Panc1 (cell line): ENCODE data around the gene TM9SF4. TPM values are rescaled to one million over a fixed set of nuclear protein-coding genes. Genes with fewer than 3 reads are reported as not detected.

ENCODE experiments used
- ATAC-seq: fragments of 200-7000 bp; cut with Tn5 transposase; 2 replicates; pipeline ENCODE4 v1.9.1; 2020; ENCODE audit warnings: mild to moderate bottlenecking, moderate library complexity
- BruUV-seq: library from RNA; stranded (reverse); fragments of 400-500 nt; replicated peaks from 2 replicates; lab custom pipeline; 2021; lab: Mats Ljungman, UMichigan
- CTCF ChIA-PET: fragments of 300-600 bp; sonication (Branson Sonifier 250); formaldehyde crosslinking; loops from one replicate; lab custom pipeline; 2022; ENCODE audit warnings: antibody characterized with exemption; lab: Charles Lee
- POLR2A ChIA-PET: fragments of 300-600 bp; sonication (Branson Sonifier 250); formaldehyde crosslinking; loops from one replicate; lab custom pipeline; 2022; ENCODE audit warnings: antibody characterized with exemption; lab: Charles Lee
- DNase-seq: peaks from one replicate; pipeline ENCODE4 v3.0.0-alpha.2; 2010; ENCODE audit warnings: low read depth, low spot score
- H3K27ac ChIP-seq: 2 replicates; pipeline ENCODE4 v1.5.1; 2011; ENCODE audit warnings: mild to moderate bottlenecking, low read length, inconsistent platforms
- H3K27me3 ChIP-seq: fragments of 200-500 bp; sonication (Bioruptor generic); 2 replicates; pipeline ENCODE4 v1.6.0; 2014; ENCODE audit warnings: low read length, inconsistent platforms; ENCODE audit not compliant: control insufficient read depth, insufficient read depth
- H3K36me3 ChIP-seq: fragments of 200-500 bp; sonication (Bioruptor generic); 2 replicates; pipeline ENCODE4 v1.5.1; 2014; ENCODE audit warnings: inconsistent platforms, mild to moderate bottlenecking, low read length, moderate library complexity; ENCODE audit not compliant: control insufficient read depth, insufficient read depth
- H3K4me1 ChIP-seq: 2 replicates; pipeline ENCODE4 v1.5.1; 2011; ENCODE audit warnings: inconsistent platforms, mild to moderate bottlenecking, low read length, moderate library complexity; ENCODE audit not compliant: control insufficient read depth, insufficient read depth
- H3K4me3 ChIP-seq, 2 experiments: 2 replicates each; pipeline ENCODE4 v1.5.1; 2011 to 2012; ENCODE audit warnings: low read depth in 2 of 2, low read length in 2 of 2, mild to moderate bottlenecking in 2 of 2, inconsistent platforms in 1 of 2, moderate library complexity in 1 of 2
- H3K9me3 ChIP-seq: fragments of 200-500 bp; sonication (Bioruptor generic); 2 replicates; pipeline ENCODE4 v1.5.1; 2014; ENCODE audit warnings: low read depth, mild to moderate bottlenecking, inconsistent platforms, low read length, moderate library complexity; ENCODE audit not compliant: control insufficient read depth, insufficient read depth
- POLR2AphosphoS5 ChIP-seq: IDR thresholded peaks from 2 replicates; pipeline ENCODE4 v1.6.1; 2012; ENCODE audit warnings: mild to moderate bottlenecking, low read depth, low read length, moderate library complexity
- SIN3A ChIP-seq: IDR thresholded peaks from 2 replicates; pipeline ENCODE4 v1.6.1; 2012; ENCODE audit warnings: low read depth, mild to moderate bottlenecking, low read length, moderate library complexity, borderline replicate concordance; ENCODE audit not compliant: insufficient read depth
- TCF7L2 ChIP-seq: IDR thresholded peaks from 2 replicates; pipeline ENCODE4 v1.6.1; 2011; ENCODE audit warnings: mild to moderate bottlenecking, low read depth, low read length, inconsistent platforms
- in situ Hi-C: cut with HindIII; loops from 2 replicates; pipeline ENCODE4 v1.10.0; 2016; ENCODE audit warnings: low sequenced_read_pairs, low pct_unique_long_range_greater_than_20kb
- intact Hi-C: fragments of 100-400 bp; cut with micrococcal nuclease; formaldehyde crosslinking; loops from one replicate; pipeline ENCODE4 v1.10.0; 2022; ENCODE audit not compliant: unreplicated experiment
- total RNA-seq: library from RNA; stranded (reverse); gene quantifications from one replicate; pipeline ENCODE4 v1.2.1, GENCODE V29; 2021; ENCODE audit not compliant: unreplicated experiment
- TF ChIP-seq, protein P1 (sequence below), 2 experiments: IDR thresholded peaks; 2 replicates each; pipeline ENCODE4 v1.6.1; 2011 to 2012; ENCODE audit warnings: low read depth in 2 of 2, control low read depth in 1 of 2, low read length in 1 of 2, mild to moderate bottlenecking in 1 of 2, moderate library complexity in 1 of 2; ENCODE audit not compliant: insufficient read depth in 1 of 2
- TF ChIP-seq, protein P2 (sequence below): fragments of 450-650 bp; IDR thresholded peaks from 2 replicates; pipeline ENCODE4 v1.5.1; 2017; ENCODE audit warnings: mild to moderate bottlenecking

Gene TM9SF4
- total RNA-seq, 1 experiment from 2014 or later, result 180 TPM

DNA sequence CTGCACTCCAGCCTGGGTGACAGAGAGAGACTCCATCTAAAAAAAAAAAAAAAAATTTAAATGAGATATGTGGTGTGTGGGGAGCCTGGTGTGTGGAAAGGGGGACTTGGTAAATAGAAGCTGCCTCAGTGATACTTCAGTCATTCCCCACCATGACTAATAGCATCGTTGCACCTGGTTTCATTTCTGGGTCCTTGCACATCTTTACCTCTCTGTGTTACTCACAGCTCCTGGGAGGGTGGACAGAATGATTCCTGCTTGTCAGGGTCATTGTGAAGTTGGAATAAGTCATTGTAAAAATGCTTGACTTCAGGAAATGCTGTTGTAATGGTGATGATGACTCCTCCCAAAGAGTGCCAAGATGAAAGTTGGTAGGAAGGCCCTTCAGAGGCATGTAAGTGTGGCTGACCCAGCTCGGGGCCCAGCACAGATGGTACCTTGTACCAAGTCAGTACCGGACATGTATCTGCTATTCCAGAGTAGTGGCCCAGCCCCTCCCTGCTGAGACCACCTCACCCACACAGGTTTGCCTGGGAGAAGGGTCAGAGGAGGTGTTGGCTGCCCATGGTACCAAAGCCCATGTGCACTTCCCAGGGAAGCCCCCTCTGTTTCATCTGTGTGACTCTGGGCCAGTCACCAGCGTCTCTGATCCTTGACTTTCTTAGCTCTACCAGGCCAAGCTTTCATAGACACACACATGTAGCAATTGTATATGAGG lies 49.6 kb downstream of the TM9SF4 start:
- intact Hi-C loops, result no loop called here
- no peak for DNase-seq
- CTCF ChIA-PET, result interaction anchor here (0.6 to 1.3 kb wide), 2 partner anchors 126 to 378 kb away, joined by 3 to 5 read pairs; no protein-coding TSS in a partner anchor

DNA sequence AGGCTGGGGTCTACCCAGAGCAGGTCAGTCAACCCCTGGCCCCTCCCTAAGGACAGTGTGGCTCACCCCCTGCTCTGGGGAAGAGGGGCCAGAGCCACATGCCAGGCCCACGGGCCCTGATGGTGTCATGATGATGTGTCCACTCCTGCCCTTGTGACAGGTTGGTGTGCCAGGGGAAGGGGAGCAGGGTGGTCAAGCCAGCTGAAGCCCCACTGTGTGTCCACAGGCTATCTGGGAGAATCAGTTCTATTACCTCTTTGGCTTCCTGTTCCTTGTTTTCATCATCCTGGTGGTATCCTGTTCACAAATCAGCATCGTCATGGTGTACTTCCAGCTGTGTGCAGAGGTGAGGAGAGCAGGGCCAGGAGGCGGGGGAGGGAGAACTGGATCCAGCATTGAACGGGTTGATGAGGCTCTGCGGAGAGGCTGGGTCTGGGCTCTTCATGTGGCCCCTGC lies 50.3 kb downstream of the TM9SF4 start:
- BruUV-seq, result no TSS peak
- Histone ChIP-seq H3K27ac (no peak overlapping the region), H3K27me3 (no peaks in the 10 kb centered on the region), H3K9me3 (no peaks in the 10 kb centered on the region), H3K4me1 (peaks cover 8% of the 10 kb centered on the region), H3K4me3 (no peak overlapping the region), H3K36me3 (peaks cover 41% of the 10 kb centered on the region)
- ChIA-PET POLR2A (no interaction called here), CTCF (interaction anchor here (1.3 kb wide), 1 partner anchor 378 kb away, joined by 3 read pairs; no protein-coding TSS in a partner anchor)
- DNase-seq (no peak), ATAC-seq (no peak)
- in situ Hi-C loops (no loop called here), intact Hi-C loops (no loop called here)
- TF ChIP-seq, protein P1, sequence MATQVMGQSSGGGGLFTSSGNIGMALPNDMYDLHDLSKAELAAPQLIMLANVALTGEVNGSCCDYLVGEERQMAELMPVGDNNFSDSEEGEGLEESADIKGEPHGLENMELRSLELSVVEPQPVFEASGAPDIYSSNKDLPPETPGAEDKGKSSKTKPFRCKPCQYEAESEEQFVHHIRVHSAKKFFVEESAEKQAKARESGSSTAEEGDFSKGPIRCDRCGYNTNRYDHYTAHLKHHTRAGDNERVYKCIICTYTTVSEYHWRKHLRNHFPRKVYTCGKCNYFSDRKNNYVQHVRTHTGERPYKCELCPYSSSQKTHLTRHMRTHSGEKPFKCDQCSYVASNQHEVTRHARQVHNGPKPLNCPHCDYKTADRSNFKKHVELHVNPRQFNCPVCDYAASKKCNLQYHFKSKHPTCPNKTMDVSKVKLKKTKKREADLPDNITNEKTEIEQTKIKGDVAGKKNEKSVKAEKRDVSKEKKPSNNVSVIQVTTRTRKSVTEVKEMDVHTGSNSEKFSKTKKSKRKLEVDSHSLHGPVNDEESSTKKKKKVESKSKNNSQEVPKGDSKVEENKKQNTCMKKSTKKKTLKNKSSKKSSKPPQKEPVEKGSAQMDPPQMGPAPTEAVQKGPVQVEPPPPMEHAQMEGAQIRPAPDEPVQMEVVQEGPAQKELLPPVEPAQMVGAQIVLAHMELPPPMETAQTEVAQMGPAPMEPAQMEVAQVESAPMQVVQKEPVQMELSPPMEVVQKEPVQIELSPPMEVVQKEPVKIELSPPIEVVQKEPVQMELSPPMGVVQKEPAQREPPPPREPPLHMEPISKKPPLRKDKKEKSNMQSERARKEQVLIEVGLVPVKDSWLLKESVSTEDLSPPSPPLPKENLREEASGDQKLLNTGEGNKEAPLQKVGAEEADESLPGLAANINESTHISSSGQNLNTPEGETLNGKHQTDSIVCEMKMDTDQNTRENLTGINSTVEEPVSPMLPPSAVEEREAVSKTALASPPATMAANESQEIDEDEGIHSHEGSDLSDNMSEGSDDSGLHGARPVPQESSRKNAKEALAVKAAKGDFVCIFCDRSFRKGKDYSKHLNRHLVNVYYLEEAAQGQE (IDR thresholded peaks at IDR 0.05; ENCODE audit: insufficient read depth in 1 of 2, low read depth in 2 of 2, low read length in 1 of 2), result no peak
- TF ChIP-seq SIN3A, result no peak
- no peak for TF ChIP-seq POLR2AphosphoS5

More for the DNA sequence above, 49.6 kb downstream of the TM9SF4 start:
- in situ Hi-C loops, result no loop called here
- Histone ChIP-seq H3K9me3 (no peaks in the 10 kb centered on the region), H3K27me3 (no peaks in the 10 kb centered on the region), H3K36me3 (peaks cover 40% of the 10 kb centered on the region), H3K27ac (no peak overlapping the region), H3K4me1 (peaks cover 8% of the 10 kb centered on the region), H3K4me3 (no peak overlapping the region)
- TF ChIP-seq, protein P1 (IDR thresholded peaks at IDR 0.05; ENCODE audit: insufficient read depth in 1 of 2, low read depth in 2 of 2, low read length in 1 of 2), result no peak
- TF ChIP-seq SIN3A (no peak), POLR2AphosphoS5 (no peak; the same call in 1 of the 2 replicates), TCF7L2 (no peak)
- TF ChIP-seq, protein P2, sequence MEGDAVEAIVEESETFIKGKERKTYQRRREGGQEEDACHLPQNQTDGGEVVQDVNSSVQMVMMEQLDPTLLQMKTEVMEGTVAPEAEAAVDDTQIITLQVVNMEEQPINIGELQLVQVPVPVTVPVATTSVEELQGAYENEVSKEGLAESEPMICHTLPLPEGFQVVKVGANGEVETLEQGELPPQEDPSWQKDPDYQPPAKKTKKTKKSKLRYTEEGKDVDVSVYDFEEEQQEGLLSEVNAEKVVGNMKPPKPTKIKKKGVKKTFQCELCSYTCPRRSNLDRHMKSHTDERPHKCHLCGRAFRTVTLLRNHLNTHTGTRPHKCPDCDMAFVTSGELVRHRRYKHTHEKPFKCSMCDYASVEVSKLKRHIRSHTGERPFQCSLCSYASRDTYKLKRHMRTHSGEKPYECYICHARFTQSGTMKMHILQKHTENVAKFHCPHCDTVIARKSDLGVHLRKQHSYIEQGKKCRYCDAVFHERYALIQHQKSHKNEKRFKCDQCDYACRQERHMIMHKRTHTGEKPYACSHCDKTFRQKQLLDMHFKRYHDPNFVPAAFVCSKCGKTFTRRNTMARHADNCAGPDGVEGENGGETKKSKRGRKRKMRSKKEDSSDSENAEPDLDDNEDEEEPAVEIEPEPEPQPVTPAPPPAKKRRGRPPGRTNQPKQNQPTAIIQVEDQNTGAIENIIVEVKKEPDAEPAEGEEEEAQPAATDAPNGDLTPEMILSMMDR, result no peak
- ATAC-seq, result no peak
- POLR2A ChIA-PET, result interaction anchor here (0.5 kb wide), 2 partner anchors 18 to 130 kb away, joined by 4 to 13 read pairs; no protein-coding TSS in a partner anchor
- no TSS peak for BruUV-seq
